Hindlimb muscle (tissue), 1 donor: ENCODE results near the gene SUCO. TPM values are rescaled to one million over a fixed set of nuclear protein-coding genes. Genes with fewer than 3 reads are reported as not detected.
"Not testable (repeated sequence)": the region's sequence is repeated elsewhere in the genome, so short reads cannot be mapped to it uniquely, and the experiment has no call there.

ENCODE experiments used
- DNase-seq: peaks from one replicate; pipeline ENCODE4 v3.0.0-alpha.2; 2013
- polyA plus RNA-seq: library from polyadenylated mRNA; unstranded; fragments of 120-200 nt; gene quantifications from one replicate; pipeline ENCODE4 v1.2.1, GENCODE V29; 2013; ENCODE audit not compliant: insufficient read length

SUCO gene
- polyA plus RNA-seq, 1 donor = 36.4 TPM

DNA sequence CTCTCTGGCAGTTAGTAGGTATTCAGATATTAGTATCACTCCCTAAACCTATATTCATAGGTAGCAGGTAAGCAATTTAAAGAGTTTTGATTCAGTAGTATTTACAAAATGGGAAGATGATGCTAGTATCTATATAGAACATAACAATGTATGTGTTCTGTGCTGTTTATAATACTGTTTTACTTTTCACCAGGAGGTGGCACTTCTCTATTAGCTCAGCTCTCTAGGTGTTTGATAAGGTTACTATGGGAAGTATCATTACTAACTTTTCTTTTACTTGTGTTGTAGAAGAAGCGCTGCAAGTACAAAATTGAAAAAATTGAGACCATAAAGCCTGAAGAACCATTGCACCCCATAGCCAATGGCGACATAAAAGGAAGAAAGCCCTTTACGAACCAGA is 76.6 kb downstream of the SUCO start:
- no peak for DNase-seq

DNA sequence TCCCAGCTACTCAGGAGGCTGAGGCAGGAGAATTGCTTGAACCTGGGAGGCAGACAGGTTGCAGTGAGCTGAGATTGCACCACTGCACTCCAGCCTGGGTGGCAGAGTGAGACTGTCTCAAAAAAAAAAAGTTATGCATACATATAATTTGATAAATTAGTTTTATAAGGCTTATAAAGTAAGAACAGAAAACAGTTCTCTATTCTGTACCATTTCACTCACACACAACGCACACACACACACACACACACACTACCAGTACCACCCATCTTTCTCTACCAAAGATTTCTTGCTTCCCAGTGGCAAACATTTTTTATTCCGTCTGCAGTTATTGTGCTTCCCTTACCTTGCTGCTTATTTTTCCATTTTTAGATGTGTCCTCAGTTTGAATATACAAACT is 79.5 kb downstream of the SUCO start:
- no peak for DNase-seq

DNA sequence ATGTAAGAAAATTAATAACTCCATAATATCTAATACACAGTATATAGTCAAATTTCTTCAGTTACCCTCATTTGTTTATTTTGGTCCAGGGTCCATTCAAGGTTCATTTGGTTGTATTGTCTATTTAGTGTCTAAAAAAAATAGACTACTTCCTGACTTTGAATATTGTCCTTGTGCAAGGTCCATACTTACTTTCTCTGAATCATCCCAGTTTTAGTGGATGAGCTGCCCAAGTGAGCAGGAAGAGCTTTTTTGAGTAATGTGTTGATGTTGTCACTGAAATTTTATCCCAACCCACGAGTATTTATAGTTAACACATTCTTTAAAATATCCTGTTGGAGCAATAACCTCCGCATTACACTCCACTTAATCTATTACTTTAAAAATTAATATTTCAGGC is 80.3 kb downstream of the SUCO start:
- DNase-seq = no peak

DNA sequence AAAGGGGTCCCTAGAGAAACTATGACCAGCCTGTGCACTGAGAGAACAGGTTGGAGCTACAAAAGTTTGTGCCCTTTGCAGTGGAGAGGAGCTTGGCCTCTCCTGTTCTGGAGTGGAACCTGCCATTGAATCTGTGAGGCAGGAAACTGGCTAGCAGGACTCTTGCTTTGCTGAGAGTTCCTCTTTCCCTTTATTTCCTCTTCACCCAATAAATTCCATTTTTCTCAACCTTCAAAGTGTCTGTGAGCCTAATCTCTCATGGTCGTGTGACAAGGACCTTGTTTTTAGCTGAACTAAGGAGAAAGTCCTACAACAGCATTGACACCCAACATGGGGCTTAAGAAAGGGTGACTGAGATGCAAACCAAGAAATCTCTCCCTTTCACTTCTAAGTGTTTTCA is 83.2 kb downstream of the SUCO start:
- DNase-seq = no peak

DNA sequence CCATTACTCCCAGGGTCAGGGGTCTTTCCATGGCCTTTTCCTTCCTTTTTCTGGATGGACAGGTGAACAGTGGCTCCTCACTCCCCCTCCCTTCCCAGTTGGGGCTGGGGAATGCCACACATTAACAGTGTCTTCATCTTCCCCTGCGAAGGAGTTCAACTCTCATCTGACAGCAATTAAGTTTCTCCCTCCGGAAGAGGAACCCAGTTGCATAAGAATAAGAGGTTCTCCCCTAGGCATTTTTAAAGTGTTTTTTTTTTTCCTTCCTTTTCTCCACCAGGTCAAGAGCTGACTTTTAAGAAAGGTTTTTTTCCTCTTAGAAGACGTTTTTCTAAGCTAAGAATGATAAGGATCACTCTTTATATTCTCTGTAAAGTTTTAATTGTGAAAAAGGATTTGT is 83.7 kb downstream of the SUCO start:
- DNase-seq = no peak

DNA sequence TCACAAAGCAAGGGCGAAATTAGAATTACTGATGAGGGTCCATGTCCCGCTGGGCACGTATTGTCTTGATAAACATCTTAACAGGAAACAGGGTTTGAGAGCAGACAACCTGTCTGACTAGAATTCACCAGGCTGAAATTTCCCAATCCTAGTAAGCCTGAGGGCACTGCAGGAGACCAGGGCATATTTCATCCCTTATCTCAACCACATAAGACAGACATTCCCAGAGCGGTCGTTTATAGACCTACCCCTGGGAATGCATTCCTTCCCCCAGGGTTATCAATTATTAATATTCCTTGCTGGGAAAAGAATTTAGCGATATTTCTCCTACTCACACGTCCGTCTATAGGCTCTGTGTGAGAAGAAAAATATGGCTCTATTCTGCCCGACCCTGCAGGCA is 87.7 kb downstream of the SUCO start:
- not testable (repeated sequence) for DNase-seq

DNA sequence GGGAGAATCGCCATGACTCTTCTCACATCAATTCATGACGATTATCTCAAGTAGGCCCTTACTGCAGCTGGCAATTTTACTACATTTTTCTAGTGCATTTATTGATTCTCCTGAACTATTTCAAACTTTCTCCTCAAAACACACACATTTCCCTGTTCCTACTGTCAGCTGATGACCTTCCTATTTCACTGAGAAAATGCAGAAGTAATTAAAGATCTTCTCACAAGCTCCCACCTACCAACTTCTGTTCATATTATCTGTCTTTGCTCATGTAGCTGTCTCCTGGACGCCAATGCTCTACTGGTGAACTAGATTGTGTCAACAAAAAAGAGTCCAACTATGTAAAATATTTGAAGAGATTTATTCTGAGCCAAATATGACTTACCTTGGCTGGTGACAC is 89.6 kb downstream of the SUCO start:
- no peak for DNase-seq

DNA sequence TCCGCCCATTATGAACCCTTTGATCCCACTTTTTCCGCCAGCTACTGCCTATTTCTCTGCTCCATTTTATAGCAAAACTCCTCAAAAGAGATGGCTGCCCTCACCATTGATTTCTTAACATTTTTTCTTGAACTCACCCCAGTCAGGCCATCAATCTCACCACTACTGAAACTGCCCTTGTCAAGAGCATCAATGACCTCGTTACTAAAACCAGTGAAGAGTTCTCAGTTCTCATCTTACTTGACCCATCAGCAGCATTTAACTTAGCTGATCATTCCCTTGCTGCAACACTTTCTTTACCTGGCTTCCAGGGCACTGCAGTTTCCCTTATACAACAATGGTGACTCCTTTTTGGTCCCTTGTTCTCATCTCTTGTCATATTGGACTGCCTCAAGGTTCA is 90.8 kb downstream of the SUCO start:
- no peak for DNase-seq

DNA sequence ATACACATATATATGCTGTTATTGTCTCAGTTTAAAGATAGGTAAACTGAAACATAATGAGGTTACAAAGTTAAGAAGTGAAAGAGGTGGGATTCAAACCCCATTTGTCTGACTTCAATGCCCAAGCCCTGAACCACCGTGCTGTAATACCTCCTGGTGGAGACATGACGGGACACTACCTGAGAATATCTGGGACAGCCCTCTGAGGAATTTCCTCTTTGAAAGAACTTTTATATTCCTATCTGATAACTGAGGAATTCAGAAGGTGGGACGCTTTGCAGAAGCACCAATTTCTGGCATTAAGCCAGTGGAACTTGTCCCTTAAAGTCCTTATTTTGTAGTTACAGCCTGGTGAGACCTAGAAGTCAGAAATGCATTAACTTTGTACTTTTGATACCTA is 93.9 kb downstream of the SUCO start:
- no peak for DNase-seq

DNA sequence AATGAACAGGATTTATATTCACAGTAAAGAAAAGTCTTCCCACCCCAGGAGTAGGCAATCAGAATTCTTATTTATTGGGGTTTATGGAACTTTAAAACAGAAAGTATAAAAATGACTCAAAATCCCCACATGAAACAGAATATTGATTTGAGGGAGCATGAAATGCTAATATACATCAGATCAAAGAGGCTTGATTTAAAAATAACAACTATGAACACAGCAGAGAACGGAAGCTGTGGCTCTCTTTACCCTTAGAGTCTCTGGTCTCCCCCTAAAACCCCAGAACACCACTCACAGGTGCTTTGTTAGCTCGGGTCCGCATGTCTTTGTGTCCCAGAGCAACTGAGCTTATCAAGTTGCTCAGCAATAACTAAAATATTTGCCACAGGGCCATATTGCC is 94.8 kb downstream of the SUCO start:
- DNase-seq = no peak

DNA sequence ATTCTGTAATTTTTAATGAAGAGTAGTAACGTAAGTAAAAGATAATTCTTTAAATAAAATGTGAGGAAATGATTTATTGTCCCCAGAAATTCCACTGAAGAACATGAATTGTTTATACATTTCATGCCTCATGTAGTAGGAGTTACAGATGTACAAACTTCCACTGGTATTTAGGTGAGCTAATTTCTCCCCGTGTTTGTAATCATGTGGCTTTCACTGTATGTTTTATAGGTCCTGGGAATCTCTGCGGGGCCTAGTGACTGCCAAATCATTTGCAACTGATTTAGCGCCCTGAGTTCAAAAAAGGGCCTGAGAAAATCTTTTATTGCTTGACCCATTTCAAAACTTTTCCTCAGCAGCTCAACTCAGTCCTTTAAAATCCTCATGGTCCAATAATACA is 95.5 kb downstream of the SUCO start:
- no peak for DNase-seq

DNA sequence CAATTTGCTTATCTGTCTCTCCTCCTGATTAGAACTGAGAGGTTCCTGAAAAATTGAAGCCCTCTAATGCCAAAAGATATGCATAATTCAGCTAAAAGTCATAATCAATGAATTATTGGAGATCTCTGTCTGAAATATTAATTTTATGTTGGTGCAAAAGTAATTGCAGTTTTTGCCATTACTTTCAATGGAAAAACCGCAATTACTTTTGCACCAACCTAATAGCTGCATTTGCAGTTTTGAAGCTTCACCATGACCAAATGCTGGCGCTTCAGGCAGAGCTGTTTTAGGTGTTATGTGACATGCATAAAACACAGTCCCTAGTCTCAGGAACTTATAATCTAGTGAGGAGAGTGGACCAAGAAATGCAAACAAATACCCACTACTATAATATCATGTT is 96.2 kb downstream of the SUCO start:
- no peak for DNase-seq

DNA sequence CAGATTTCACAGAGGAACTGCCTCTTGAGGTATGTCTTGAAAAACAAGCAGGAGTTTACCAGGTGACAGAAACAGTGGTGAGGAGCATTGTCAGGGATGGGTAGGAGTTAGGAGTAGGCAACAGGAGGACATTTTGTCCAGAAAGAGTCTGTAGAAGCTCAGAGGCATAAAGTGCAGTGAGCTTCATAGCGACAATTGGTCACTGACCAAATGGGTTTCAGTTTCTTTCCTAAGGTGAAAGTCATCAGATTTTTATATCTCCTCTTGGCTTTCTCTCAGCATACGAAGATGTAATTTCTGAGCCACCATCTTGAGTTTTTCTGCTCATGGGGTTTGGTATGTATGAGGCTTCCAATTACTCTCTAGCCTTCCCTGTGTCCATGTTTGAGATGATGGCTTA is 96.7 kb downstream of the SUCO start:
- DNase-seq = no peak

DNA sequence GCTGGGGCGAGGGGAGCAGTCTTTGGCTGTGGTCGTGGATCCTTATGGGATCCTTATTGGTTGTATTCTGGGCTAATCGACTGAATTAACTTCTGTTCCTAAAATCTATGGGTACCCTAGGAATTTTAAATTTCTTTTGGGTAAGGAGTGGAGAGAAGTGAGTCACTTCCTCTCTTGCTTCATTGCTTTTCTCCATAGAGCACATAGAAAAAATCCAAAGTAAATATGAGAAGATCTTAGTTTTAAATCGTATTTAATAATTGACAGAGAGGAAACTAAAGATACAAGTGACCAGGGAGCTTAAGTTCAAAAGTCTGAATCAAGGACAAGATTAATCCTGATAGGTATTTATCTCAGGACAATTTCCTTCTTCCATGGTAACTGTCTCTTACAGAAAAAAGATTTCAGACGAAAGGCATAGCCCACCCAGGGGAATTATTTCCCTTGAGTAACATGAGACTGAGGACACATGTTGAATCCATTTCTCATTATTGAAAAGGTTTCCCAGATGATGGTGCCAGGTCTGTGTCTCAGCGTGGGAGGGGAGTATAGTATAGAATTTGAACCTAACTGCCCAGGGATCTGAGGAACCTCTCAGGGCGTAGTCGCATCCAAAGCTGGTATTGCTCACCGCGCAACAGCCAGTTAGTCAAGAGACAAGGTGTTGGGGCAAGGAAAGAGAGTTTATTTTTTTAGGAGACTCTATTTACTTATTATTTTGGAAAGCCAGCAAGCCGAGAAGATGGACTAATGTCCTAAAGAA is 97.3 kb downstream of the SUCO start:
- no peak for DNase-seq

DNA sequence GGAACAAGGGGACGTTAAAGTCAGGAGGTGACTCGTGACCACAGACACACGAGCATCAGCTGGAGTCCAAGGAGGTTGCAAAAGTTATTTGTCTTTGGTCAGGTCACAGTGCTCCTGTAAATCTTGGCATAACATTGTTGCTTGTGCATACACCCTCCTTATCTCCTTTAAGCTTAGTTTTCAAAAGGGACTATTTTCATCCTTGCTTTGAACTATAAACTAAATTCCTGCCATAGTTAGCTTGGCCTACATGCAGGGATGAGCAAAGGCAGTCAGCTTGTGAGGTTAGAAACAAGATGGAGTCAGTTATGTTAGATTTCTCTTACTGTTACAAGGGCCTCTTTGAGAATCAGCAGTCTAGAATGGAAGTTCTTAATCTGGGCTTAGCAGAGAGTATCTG is 97.9 kb downstream of the SUCO start:
- no peak for DNase-seq

DNA sequence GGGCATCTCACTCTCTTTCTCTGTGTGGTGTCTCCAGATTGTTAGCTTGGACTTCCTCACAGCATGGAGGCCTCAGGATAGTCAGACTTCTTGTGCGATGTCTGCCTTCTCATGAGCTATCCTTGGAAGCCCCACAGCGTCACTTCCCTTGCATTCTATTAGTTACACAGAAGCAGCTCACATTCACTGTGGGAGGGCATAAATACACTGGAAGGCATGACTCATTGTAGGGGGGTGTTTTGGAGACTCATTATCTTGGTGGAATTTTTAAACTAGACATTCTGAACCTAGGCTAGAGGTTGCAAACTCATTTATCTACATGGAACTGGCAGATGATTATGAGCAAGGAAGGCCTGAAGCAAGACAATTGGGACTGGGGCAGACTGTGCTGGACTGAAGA is 104.6 kb downstream of the SUCO start:
- no peak for DNase-seq

DNA sequence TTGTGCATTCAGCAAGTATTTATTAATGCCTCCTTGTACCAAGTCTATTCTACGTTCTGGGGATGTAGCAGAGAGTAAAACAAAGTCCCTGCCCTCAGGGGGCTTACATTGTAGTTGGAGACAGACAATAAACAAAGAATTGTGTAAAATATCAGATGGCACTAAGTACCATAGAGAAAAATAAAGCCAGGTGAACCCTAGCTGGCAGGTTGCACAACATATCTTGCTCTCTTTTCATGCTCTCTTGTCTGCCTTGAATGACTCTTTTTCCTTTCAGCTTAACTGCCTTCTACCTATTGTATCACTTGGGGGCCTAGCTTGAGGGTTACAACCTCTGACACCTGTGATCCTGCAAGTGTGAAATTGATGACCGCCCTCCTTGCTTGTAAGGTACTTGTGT is 105.3 kb downstream of the SUCO start:
- DNase-seq = no peak

DNA sequence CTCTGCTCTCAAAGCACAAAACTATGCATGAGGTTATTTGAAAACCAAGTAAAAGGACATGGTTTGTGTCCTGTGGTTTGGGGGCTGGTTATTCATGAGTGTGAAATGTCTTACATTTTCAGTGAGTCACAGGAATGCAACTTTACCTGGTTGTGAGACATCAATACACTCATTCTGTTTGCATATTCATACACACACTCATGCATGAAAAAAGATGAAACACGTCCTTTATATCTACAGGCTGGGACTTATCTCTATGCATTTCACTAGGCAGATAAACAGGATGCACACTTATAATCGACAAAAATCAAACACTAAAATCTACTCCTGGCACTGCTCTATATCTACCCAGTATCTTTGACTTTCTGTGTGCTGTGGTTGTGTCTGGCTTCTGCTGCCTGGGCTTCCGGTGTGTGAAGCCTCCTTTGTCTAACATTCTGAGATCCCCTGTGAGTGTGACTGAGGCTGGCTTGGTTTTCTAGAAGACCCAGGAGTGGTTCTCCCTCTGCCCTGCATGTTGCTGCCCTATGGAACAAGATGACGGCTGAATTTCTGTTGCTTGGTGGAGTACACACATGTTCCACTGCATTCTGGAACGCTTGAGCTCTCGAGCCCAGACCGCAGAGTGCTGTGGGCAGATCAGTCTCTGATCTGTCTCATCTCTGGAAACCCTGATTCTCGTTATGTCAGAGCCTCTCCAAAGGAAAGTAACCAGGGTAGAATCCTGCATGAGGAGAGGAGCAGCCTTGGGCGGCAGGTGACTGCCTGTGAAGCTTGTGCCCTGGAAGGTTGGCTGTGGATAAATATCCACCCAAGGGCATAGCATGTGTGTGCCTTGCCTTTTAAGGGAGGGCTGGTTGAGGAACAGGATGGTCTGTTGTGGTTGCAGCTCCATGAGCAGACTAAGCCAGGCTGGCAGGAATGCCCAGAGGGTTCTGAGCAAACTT is 106.2 kb downstream of the SUCO start:
- DNase-seq = no peak

DNA sequence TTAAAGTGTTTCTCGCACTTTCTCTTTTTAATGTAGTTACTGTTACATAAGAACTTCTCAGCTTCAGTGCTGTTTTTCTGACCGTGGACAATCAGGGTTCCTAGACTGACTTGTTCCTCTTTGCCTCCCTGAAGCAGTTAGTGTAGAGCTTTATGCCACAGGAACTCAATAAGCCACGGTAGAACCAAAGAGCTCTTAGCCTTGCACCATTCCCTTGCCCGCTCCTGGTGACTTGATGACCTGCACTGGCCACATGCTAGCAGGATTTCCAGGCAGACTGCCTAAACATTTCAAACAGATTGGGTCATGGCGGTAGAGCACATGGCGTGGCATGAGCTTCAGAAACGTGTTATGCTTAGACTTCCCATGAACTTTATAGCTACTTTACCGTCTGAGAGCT is 107.2 kb downstream of the SUCO start:
- DNase-seq = no peak

DNA sequence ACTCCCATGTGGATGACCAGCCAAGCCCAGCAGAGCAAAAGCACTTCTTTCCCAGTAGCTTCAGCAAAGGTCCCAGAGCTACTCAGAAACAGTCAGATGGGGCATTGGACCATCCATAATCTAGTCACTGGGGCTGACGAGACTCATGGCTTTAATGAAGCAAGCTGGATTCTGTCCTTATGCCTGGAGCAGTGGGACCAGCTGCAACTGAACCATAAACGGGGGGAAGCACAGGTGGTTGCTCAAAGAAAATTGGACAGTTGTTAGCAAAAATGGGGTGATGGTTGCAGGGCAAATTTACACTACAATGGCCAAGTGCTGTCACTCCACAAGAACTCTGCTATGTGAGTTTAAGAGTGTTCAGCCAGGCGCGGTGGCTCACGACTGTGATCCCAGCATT is 108.5 kb downstream of the SUCO start:
- DNase-seq = no peak

DNA sequence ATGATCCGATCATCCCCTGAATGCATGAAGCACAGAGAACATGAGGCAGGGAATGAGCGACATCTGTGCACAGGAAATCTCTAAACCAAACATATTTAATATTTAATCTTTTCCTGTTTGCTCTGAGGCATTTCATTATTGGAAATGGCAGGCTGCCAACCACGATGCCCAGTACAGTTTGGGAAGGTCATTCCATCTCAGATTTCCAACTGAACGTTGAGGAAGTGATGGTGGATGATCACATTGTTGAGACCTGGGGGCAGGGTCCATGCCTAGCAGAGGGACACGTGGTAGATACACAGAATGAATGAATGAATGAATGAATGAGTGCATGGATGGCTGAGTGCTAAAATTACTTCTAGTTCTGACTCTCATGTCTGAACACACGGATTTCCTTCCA is 110.0 kb downstream of the SUCO start:
- no peak for DNase-seq

DNA sequence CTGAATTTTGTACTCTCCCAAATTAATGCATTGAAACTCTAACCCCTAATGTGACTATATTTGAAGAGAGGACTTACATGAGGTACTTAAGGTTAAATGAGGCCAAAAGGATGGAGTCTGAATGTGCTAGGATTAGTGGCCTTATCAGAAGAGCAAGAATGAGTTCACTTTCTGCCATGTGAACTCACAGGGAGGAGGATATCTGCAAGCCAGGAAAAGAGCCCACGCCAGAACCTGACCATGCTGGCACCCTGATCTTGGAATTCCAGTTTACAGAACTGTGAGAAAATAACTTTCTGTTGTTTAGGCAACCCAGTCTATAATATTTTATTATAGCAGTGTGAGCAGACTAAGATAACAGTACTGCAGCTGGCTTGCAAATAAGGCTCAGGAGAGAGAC is 113.7 kb downstream of the SUCO start:
- DNase-seq = no peak

DNA sequence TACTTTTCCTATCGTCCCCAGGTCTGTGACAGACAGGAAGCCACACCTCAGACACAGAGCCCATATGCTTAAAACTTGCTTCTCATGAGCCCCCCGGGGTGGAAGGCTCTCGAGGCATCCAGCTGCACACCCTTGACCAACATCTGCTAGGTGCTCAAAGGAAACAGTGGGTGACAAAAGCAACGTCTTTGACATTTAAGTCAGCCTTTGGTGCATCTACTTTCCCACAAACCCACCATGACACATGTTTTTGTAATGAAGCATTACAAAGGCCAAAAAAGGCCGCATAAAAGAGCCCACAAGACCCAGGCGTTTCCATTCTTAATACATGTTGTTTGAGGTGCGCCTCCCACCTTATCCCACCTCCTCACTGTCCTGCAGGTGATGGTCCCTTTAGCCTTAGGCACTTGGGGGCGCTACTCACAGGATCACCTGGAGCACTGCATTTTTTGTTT is 114.2 kb downstream of the SUCO start:
- no peak for DNase-seq

DNA sequence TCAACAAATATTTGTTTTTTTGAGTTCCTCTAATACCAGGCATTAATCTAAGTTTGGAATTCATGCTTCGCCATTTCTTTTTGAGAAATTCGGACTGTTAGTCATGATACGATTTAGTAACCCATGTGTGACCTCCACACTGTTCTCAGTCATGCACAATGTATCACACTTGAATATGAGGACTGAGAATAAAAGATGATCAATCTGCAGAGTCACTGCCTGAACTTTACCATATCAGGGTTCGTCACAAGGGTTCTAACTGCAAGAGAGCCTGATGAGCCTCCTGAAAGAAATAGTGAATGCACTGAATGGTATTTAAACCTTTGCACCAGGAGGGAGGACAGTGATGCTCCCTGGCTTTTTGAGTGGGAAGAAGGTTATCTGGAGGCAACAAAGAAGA is 115.0 kb downstream of the SUCO start:
- DNase-seq = no peak
